Activated T-helper 17 cell treated with anti-CD3 and anti-CD28 coated beads, Interleukin-2, amount 50 U/mL, for 72 hours (primary cell): ENCODE data around the gene GANC. TPM values are rescaled to one million over a fixed set of nuclear protein-coding genes. Genes with fewer than 3 reads are reported as not detected.
"Not testable (repeated sequence)": the region's sequence is repeated elsewhere in the genome, so short reads cannot be mapped to it uniquely, and the experiment has no call there.

Experiments
- ATAC-seq: fragments of 150-1000 bp; cut with Tn5 transposase; replicated peaks from 2 replicates; pipeline ENCODE4 v1.10.0; 2021; ENCODE audit warnings: mild to moderate bottlenecking, moderate library complexity
- H3K27ac Mint-ChIP-seq: one replicate; pipeline ENCODE4 v1.8.0; 2022; ENCODE audit warnings: mixed read lengths
- H3K27me3 Mint-ChIP-seq: one replicate; pipeline ENCODE4 v1.8.0; 2022; ENCODE audit warnings: mixed read lengths
- H3K36me3 Mint-ChIP-seq: one replicate; pipeline ENCODE4 v1.8.0; 2022; ENCODE audit warnings: low read depth, mild to moderate bottlenecking, mixed read lengths
- H3K4me1 Mint-ChIP-seq: one replicate; pipeline ENCODE4 v1.8.0; 2022; ENCODE audit warnings: mixed read lengths
- H3K4me3 Mint-ChIP-seq: one replicate; pipeline ENCODE4 v1.8.0; 2022; ENCODE audit warnings: mild to moderate bottlenecking, mixed read lengths
- H3K9me3 Mint-ChIP-seq: one replicate; pipeline ENCODE4 v1.8.0; 2022; ENCODE audit warnings: mixed read lengths
- total RNA-seq, 2 donors: library from RNA; stranded (reverse); gene quantifications; one replicate each; pipeline ENCODE4 v1.2.3, GENCODE V29; 2022

Gene GANC
- total RNA-seq, 2 donors from 2014 or later: 27.6 to 29.2 TPM

- peaks cover 23% of the 10 kb centered on the region for H3K4me1 Mint-ChIP-seq
- H3K4me3 Mint-ChIP-seq: peak overlapping the region; percentile 96
- H3K36me3 Mint-ChIP-seq: peaks cover 75% of the 10 kb centered on the region
- no peak overlapping the region for H3K27ac Mint-ChIP-seq
- no peaks in the 10 kb centered on the region for H3K9me3 Mint-ChIP-seq
- H3K27me3 Mint-ChIP-seq: no peaks in the 10 kb centered on the region
- ATAC-seq: no peak
These were observed 2.0 kb upstream of the GANC start for GRCh38 chr15:42270996-42271395.

GRCh38 chr15:42273900-42274701, 1.1 kb downstream of the GANC start:
- H3K4me3 Mint-ChIP-seq: peak overlapping the region; percentile 96
- no peaks in the 10 kb centered on the region for H3K9me3 Mint-ChIP-seq
- ATAC-seq: peak; percentile 42
- no peaks in the 10 kb centered on the region for H3K27me3 Mint-ChIP-seq
- peaks cover 55% of the 10 kb centered on the region for H3K36me3 Mint-ChIP-seq
- H3K4me1 Mint-ChIP-seq: peaks cover 19% of the 10 kb centered on the region
- H3K27ac Mint-ChIP-seq: peak overlapping the region; percentile 100

GRCh38 chr15:42274702-42274989, 1.6 kb downstream of the GANC start:
- Mint-ChIP-seq H3K4me1 (peaks cover 19% of the 10 kb centered on the region), H3K27me3 (no peaks in the 10 kb centered on the region), H3K9me3 (no peaks in the 10 kb centered on the region), H3K36me3 (peaks cover 54% of the 10 kb centered on the region), H3K4me3 (peak overlapping the region; percentile 96), H3K27ac (peak overlapping the region; percentile 100)
- ATAC-seq: no peak

GRCh38 chr15:42275780-42276391, 2.9 kb downstream of the GANC start:
- peaks cover 15% of the 10 kb centered on the region for H3K4me1 Mint-ChIP-seq
- no peaks in the 10 kb centered on the region for H3K27me3 Mint-ChIP-seq
- H3K9me3 Mint-ChIP-seq: no peaks in the 10 kb centered on the region
- ATAC-seq: no peak
- H3K27ac Mint-ChIP-seq: peak overlapping the region; percentile 100
- peak overlapping the region; percentile 96 for H3K4me3 Mint-ChIP-seq
- H3K36me3 Mint-ChIP-seq: peaks cover 55% of the 10 kb centered on the region

GRCh38 chr15:42276762-42277161, 3.8 kb downstream of the GANC start:
- Mint-ChIP-seq H3K4me3 (no peak overlapping the region), H3K36me3 (peaks cover 52% of the 10 kb centered on the region), H3K27ac (no peak overlapping the region), H3K4me1 (peaks cover 9% of the 10 kb centered on the region), H3K27me3 (no peaks in the 10 kb centered on the region), H3K9me3 (no peaks in the 10 kb centered on the region)
- ATAC-seq: no peak

- Mint-ChIP-seq H3K9me3 (no peaks in the 10 kb centered on the region), H3K27ac (no peak overlapping the region), H3K27me3 (no peaks in the 10 kb centered on the region), H3K4me3 (no peak overlapping the region), H3K36me3 (peaks cover 47% of the 10 kb centered on the region), H3K4me1 (peaks cover 6% of the 10 kb centered on the region)
- peak; percentile 21 for ATAC-seq
These were observed 6.3 kb downstream of the GANC start for GRCh38 chr15:42279234-42279723.

- no peak overlapping the region for H3K27ac Mint-ChIP-seq
- H3K4me3 Mint-ChIP-seq: no peak overlapping the region
- H3K9me3 Mint-ChIP-seq: no peaks in the 10 kb centered on the region
- peaks cover 71% of the 10 kb centered on the region for H3K36me3 Mint-ChIP-seq
- no peaks in the 10 kb centered on the region for H3K4me1 Mint-ChIP-seq
- no peaks in the 10 kb centered on the region for H3K27me3 Mint-ChIP-seq
- ATAC-seq: no peak
These were observed 9.3 kb downstream of the GANC start for GRCh38 chr15:42282344-42282743.

GRCh38 chr15:42282926-42283325, 9.9 kb downstream of the GANC start:
- Mint-ChIP-seq H3K4me3 (no peak overlapping the region), H3K9me3 (no peaks in the 10 kb centered on the region), H3K36me3 (peaks cover 75% of the 10 kb centered on the region), H3K27ac (no peak overlapping the region), H3K27me3 (no peaks in the 10 kb centered on the region), H3K4me1 (no peaks in the 10 kb centered on the region)
- ATAC-seq: no peak

- Mint-ChIP-seq H3K9me3 (no peaks in the 10 kb centered on the region), H3K27ac (no peak overlapping the region), H3K4me1 (no peaks in the 10 kb centered on the region), H3K36me3 (peaks cover 76% of the 10 kb centered on the region), H3K27me3 (no peaks in the 10 kb centered on the region), H3K4me3 (no peak overlapping the region)
- no peak for ATAC-seq
These were observed 10.7 kb downstream of the GANC start for GRCh38 chr15:42283671-42284070.

- ATAC-seq: no peak
- H3K36me3 Mint-ChIP-seq: peaks cover 76% of the 10 kb centered on the region
- no peaks in the 10 kb centered on the region for H3K27me3 Mint-ChIP-seq
- H3K4me1 Mint-ChIP-seq: no peaks in the 10 kb centered on the region
- no peak overlapping the region for H3K27ac Mint-ChIP-seq
- no peaks in the 10 kb centered on the region for H3K9me3 Mint-ChIP-seq
- no peak overlapping the region for H3K4me3 Mint-ChIP-seq
These were observed 11.6 kb downstream of the GANC start for GRCh38 chr15:42284551-42284950.

GRCh38 chr15:42285034-42285433, 12.0 kb downstream of the GANC start:
- no peaks in the 10 kb centered on the region for H3K4me1 Mint-ChIP-seq
- no peak overlapping the region for H3K4me3 Mint-ChIP-seq
- no peaks in the 10 kb centered on the region for H3K9me3 Mint-ChIP-seq
- peaks cover 72% of the 10 kb centered on the region for H3K36me3 Mint-ChIP-seq
- H3K27me3 Mint-ChIP-seq: no peaks in the 10 kb centered on the region
- ATAC-seq: no peak
- H3K27ac Mint-ChIP-seq: no peak overlapping the region

GRCh38 chr15:42286445-42287029, 13.5 kb downstream of the GANC start:
- Mint-ChIP-seq H3K27me3 (no peaks in the 10 kb centered on the region), H3K9me3 (no peaks in the 10 kb centered on the region), H3K27ac (no peak overlapping the region), H3K4me3 (no peak overlapping the region), H3K36me3 (peaks cover 72% of the 10 kb centered on the region), H3K4me1 (no peaks in the 10 kb centered on the region)
- no peak for ATAC-seq

- Mint-ChIP-seq H3K36me3 (peaks cover 78% of the 10 kb centered on the region), H3K9me3 (no peaks in the 10 kb centered on the region), H3K27me3 (no peaks in the 10 kb centered on the region), H3K27ac (no peak overlapping the region), H3K4me3 (no peak overlapping the region), H3K4me1 (no peaks in the 10 kb centered on the region)
- no peak for ATAC-seq
These were observed 14.9 kb downstream of the GANC start for GRCh38 chr15:42287931-42288330.

- peak; percentile 59 for ATAC-seq
- Mint-ChIP-seq H3K4me1 (no peaks in the 10 kb centered on the region), H3K36me3 (peaks cover 85% of the 10 kb centered on the region), H3K27ac (no peak overlapping the region), H3K9me3 (no peaks in the 10 kb centered on the region), H3K27me3 (no peaks in the 10 kb centered on the region), H3K4me3 (no peak overlapping the region)
These were observed 16.2 kb downstream of the GANC start for GRCh38 chr15:42289166-42289565.

GRCh38 chr15:42301004-42301403, 28.0 kb downstream of the GANC start:
- not testable (repeated sequence) for ATAC-seq, H3K4me1 Mint-ChIP-seq, H3K4me3 Mint-ChIP-seq, H3K27me3 Mint-ChIP-seq, H3K27ac Mint-ChIP-seq
- Mint-ChIP-seq H3K36me3 (peaks cover 36% of the 10 kb centered on the region), H3K9me3 (peaks cover 10% of the 10 kb centered on the region)
